H9 (cell line): ENCODE data around the gene GRIFIN. TPM values are rescaled to one million over a fixed set of nuclear protein-coding genes. Genes with fewer than 3 reads are reported as not detected.

ENCODE experiments used
- DNase-seq: peaks from one replicate; pipeline ENCODE4 v3.0.0-alpha.2; 2017
- H2AFZ ChIP-seq: one replicate; pipeline ENCODE4 v1.6.1; 2013; ENCODE audit warnings: mild to moderate bottlenecking, low read length, control low read depth, moderate library complexity
- H2AK5ac ChIP-seq: 2 replicates; pipeline ENCODE4 v1.6.1; 2013; ENCODE audit warnings: low read length, control low read depth, mixed read lengths; ENCODE audit not compliant: insufficient read length
- H2BK120ac ChIP-seq: one replicate; pipeline ENCODE4 v1.6.1; 2013; ENCODE audit warnings: low read depth, mild to moderate bottlenecking, low read length, control low read depth, inconsistent platforms; ENCODE audit not compliant: poor library complexity, severe bottlenecking
- H2BK12ac ChIP-seq: 2 replicates; pipeline ENCODE4 v1.6.1; 2013; ENCODE audit warnings: low read length, control low read depth, mixed read lengths, low read depth; ENCODE audit not compliant: insufficient read length
- H2BK15ac ChIP-seq: 2 replicates; pipeline ENCODE4 v1.6.1; 2013; ENCODE audit warnings: low read depth, low read length, control low read depth
- H2BK20ac ChIP-seq: one replicate; pipeline ENCODE4 v1.6.1; 2013; ENCODE audit warnings: low read depth, mild to moderate bottlenecking, low read length, control low read depth, inconsistent platforms; ENCODE audit not compliant: poor library complexity, severe bottlenecking
- H2BK5ac ChIP-seq: 2 replicates; pipeline ENCODE4 v1.6.1; 2013; ENCODE audit warnings: low read length, control low read depth, mixed read lengths; ENCODE audit not compliant: insufficient read length
- H3K14ac ChIP-seq: 2 replicates; pipeline ENCODE4 v1.6.1; 2013; ENCODE audit warnings: low read length, control low read depth; ENCODE audit not compliant: insufficient read depth
- H3K18ac ChIP-seq: 2 replicates; pipeline ENCODE4 v1.6.1; 2013; ENCODE audit warnings: low read depth, mild to moderate bottlenecking, mixed read lengths, low read length, control low read depth; ENCODE audit not compliant: insufficient read length
- H3K23ac ChIP-seq: 2 replicates; pipeline ENCODE4 v1.6.1; 2013; ENCODE audit warnings: low read length, control low read depth, mixed read lengths, low read depth; ENCODE audit not compliant: insufficient read length
- H3K23me2 ChIP-seq: 2 replicates; pipeline ENCODE4 v1.6.1; 2013; ENCODE audit warnings: low read depth, mild to moderate bottlenecking, mixed read lengths, low read length, control low read depth; ENCODE audit not compliant: insufficient read length, poor library complexity, severe bottlenecking
- H3K27ac ChIP-seq: 2 replicates; pipeline ENCODE4 v1.5.1; 2013; ENCODE audit warnings: low read length, control low read depth, mixed read lengths, low read depth; ENCODE audit not compliant: insufficient read length
- H3K27me3 ChIP-seq: 2 replicates; pipeline ENCODE4 v1.6.1; 2013; ENCODE audit warnings: low read length, control low read depth, inconsistent platforms; ENCODE audit not compliant: insufficient read depth
- H3K4ac ChIP-seq: 2 replicates; pipeline ENCODE4 v1.6.1; 2013; ENCODE audit warnings: low read depth, mild to moderate bottlenecking, control low read depth, inconsistent platforms, low read length, moderate library complexity
- H3K4me1 ChIP-seq: 2 replicates; pipeline ENCODE4 v1.6.1; 2013; ENCODE audit warnings: low read length, control low read depth, inconsistent platforms; ENCODE audit not compliant: insufficient read depth
- H3K4me2 ChIP-seq: 2 replicates; pipeline ENCODE4 v1.6.1; 2013; ENCODE audit warnings: low read length, control low read depth, mixed read lengths; ENCODE audit not compliant: insufficient read length, insufficient read depth
- H3K56ac ChIP-seq: 2 replicates; pipeline ENCODE4 v1.6.1; 2013; ENCODE audit warnings: low read depth, mild to moderate bottlenecking, mixed read lengths, low read length, control low read depth; ENCODE audit not compliant: insufficient read length
- H3K79me1 ChIP-seq: 2 replicates; pipeline ENCODE4 v1.6.1; 2013; ENCODE audit warnings: low read depth, mild to moderate bottlenecking, moderate library complexity, low read length, control low read depth, inconsistent platforms; ENCODE audit not compliant: insufficient read depth, poor library complexity, severe bottlenecking
- H3K79me2 ChIP-seq: 2 replicates; pipeline ENCODE4 v1.6.1; 2013; ENCODE audit warnings: low read length, control low read depth, inconsistent platforms; ENCODE audit not compliant: insufficient read depth
- H3K9ac ChIP-seq: 2 replicates; pipeline ENCODE4 v1.6.1; 2013; ENCODE audit warnings: low read length, control low read depth, mixed read lengths; ENCODE audit not compliant: insufficient read length; ENCODE audit errors: extremely low read depth
- H3K9me3 ChIP-seq: one replicate; pipeline ENCODE4 v1.6.1; 2013; ENCODE audit warnings: low read depth, low read length, inconsistent platforms; ENCODE audit not compliant: control insufficient read depth
- H3T11ph ChIP-seq: one replicate; pipeline ENCODE4 v1.6.1; 2013; ENCODE audit warnings: mild to moderate bottlenecking, low read length, control low read depth, inconsistent platforms
- H4K20me1 ChIP-seq: one replicate; pipeline ENCODE4 v1.6.1; 2013; ENCODE audit not compliant: control insufficient read depth, insufficient read length, insufficient read depth
- H4K5ac ChIP-seq: 2 replicates; pipeline ENCODE4 v1.6.1; 2013; ENCODE audit warnings: low read depth, mild to moderate bottlenecking, mixed read lengths, low read length, control low read depth; ENCODE audit not compliant: insufficient read length
- H4K8ac ChIP-seq: replicated peaks from 2 replicates; pipeline ENCODE4 v1.6.1; 2013; ENCODE audit warnings: low read length, control low read depth, mixed read lengths, low read depth; ENCODE audit not compliant: insufficient read length
- H4K91ac ChIP-seq: 2 replicates; pipeline ENCODE4 v1.6.1; 2013; ENCODE audit warnings: low read depth, mild to moderate bottlenecking, moderate library complexity, mixed read lengths, low read length, control low read depth; ENCODE audit not compliant: insufficient read length
- H3K27ac Mint-ChIP-seq, 3 experiments: 2 replicates in 2 of 3; 3 replicates in 1 of 3; pipeline ENCODE4 v1.8.0; 2020 to 2021; ENCODE audit warnings: mixed read lengths in 3 of 3, mild to moderate bottlenecking in 1 of 3, moderate library complexity in 1 of 3
- H3K27me3 Mint-ChIP-seq: 2 replicates; pipeline ENCODE4 v1.8.0; 2021; ENCODE audit warnings: low read depth, mild to moderate bottlenecking, moderate library complexity, mixed read lengths
- H3K36me3 Mint-ChIP-seq, 3 experiments: 2 replicates in 2 of 3; 3 replicates in 1 of 3; pipeline ENCODE4 v1.8.0; 2020 to 2021; ENCODE audit warnings: low read depth in 3 of 3, mixed read lengths in 3 of 3; ENCODE audit not compliant: insufficient read depth in 1 of 3
- H3K4me1 Mint-ChIP-seq, 2 experiments: 2 replicates each; pipeline ENCODE4 v1.8.0; 2020; ENCODE audit warnings: mixed read lengths in 2 of 2
- H3K4me3 Mint-ChIP-seq, 2 experiments: 2 replicates in 1 of 2; 3 replicates in 1 of 2; pipeline ENCODE4 v1.8.0; 2020 to 2021; ENCODE audit warnings: mild to moderate bottlenecking in 2 of 2, mixed read lengths in 2 of 2, moderate library complexity in 1 of 2
- H3K9me3 Mint-ChIP-seq, 2 experiments: 2 replicates in 1 of 2; 3 replicates in 1 of 2; pipeline ENCODE4 v1.8.0; 2020; ENCODE audit warnings: mild to moderate bottlenecking in 2 of 2, mixed read lengths in 2 of 2, moderate library complexity in 1 of 2
- WGBS: extraction: QIAGEN DNeasy Blood & Tissue Kit; methylation state at CpG from one replicate; pipeline ENCODE4 v1.1.7; 2013; ENCODE audit warnings: missing lambda C conversion rate, low lambda C conversion rate, mixed read lengths; ENCODE audit not compliant: insufficient read length; ENCODE audit errors: extremely low coverage; 5-methylcytosine and 5-hydroxymethylcytosine counted together
- total RNA-seq: library from RNA; stranded (reverse); gene quantifications from 2 replicates; pipeline ENCODE4 v1.2.1, GENCODE V29; 2021
- TF ChIP-seq, protein P1 (sequence below): fragments of 200-600 bp; sonication (generic); conservative IDR thresholded peaks from 3 replicates; pipeline ENCODE4 v1.8.0; 2021; ENCODE audit warnings: antibody characterized with exemption, mild to moderate bottlenecking

GRIFIN gene
- total RNA-seq, 1 experiment from 2014 or later, result not detected

- Histone ChIP-seq H4K20me1 (no peaks in the 10 kb centered on the region), H3K27ac (no peak overlapping the region), H3K4me2 (no peak overlapping the region), H3K79me1 (no peaks in the 10 kb centered on the region), H3K14ac (peak overlapping the region; percentile 24; the same call in 1 of the 2 replicates), H3K9me3 (no peaks in the 10 kb centered on the region), H3K23me2 (no peaks in the 10 kb centered on the region), H3K4me1 (no peaks in the 10 kb centered on the region), H2BK15ac (no peak overlapping the region), H2BK20ac (no peak overlapping the region), H3K79me2 (no peaks in the 10 kb centered on the region), H3T11ph (no peak overlapping the region), H2BK5ac (no peak overlapping the region), H3K18ac (peak overlapping the region; percentile 15), H3K27me3 (no peaks in the 10 kb centered on the region), H3K56ac (no peak overlapping the region), H2BK12ac (no peak overlapping the region), H2AK5ac (no peak overlapping the region), H4K8ac (no peak overlapping the region), H4K91ac (no peak overlapping the region), H2AFZ (no peak overlapping the region), H3K9ac (no peak overlapping the region), H4K5ac (no peak overlapping the region), H3K23ac (no peak overlapping the region), H2BK120ac (no peak overlapping the region), H3K4ac (no peak overlapping the region)
- Mint-ChIP-seq H3K4me3 (peak overlapping the region in 1 of 2 experiments; percentile 40; a peak in 2 of 5 replicates), H3K27ac (no peak overlapping the region; a peak in 1 of 7 replicates), H3K9me3 (no peaks in the 10 kb centered on the region; a peak in 2 of 5 replicates), H3K36me3 (no peaks in the 10 kb centered on the region), H3K4me1 (peaks cover 6% of the 10 kb centered on the region in 2 experiments), H3K27me3 (peaks cover 1% of the 10 kb centered on the region)
- DNase-seq, result no peak
- WGBS, result no CpG with 5 or more reads among the region's 16 CpGs
- TF ChIP-seq, protein P1, sequence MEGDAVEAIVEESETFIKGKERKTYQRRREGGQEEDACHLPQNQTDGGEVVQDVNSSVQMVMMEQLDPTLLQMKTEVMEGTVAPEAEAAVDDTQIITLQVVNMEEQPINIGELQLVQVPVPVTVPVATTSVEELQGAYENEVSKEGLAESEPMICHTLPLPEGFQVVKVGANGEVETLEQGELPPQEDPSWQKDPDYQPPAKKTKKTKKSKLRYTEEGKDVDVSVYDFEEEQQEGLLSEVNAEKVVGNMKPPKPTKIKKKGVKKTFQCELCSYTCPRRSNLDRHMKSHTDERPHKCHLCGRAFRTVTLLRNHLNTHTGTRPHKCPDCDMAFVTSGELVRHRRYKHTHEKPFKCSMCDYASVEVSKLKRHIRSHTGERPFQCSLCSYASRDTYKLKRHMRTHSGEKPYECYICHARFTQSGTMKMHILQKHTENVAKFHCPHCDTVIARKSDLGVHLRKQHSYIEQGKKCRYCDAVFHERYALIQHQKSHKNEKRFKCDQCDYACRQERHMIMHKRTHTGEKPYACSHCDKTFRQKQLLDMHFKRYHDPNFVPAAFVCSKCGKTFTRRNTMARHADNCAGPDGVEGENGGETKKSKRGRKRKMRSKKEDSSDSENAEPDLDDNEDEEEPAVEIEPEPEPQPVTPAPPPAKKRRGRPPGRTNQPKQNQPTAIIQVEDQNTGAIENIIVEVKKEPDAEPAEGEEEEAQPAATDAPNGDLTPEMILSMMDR, result no peak
Observed at GRCh38 chr7:2452074-2452507, 24.1 kb downstream of the GRIFIN start.
